NCI-H2171 treated with DMSO at 0.1 percent for 48 hours (cell line): Measurements from ENCODE around the gene PDCL2.
"Not testable (repeated sequence)": the region's sequence is repeated elsewhere in the genome, so short reads cannot be mapped to it uniquely, and the experiment has no call there.

Experiments used
- DNase-seq: peaks from one replicate; lab custom pipeline; 2025; lab: John Stamatoyannopoulos, UW

The PDCL2 gene

DNA sequence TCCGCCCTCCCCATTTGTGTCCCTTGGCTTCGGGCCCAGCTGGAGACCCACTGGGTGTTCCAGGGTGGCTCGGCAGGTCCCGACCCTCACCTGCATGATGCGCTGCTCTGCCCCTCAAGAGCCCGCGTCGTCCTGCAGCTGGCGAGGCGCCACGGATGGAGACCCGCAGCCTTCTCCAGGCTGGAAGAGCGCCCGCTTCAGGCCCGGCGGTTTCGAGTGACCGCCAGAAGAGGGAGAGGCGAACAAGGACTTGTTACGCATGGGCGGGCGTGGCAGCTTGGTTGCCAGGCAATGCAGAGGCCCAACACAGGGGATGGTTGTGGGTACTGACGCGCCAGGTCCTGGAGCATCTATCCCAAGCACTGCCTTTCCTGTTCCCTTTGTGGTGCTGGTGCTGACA, at the start of gene PDCL2:
TSS of gene PDCL2 (minus strand) at position 232 of the 400 bp plus-strand sequence. CDS start at position 96, 136 bp downstream.
- no peak for DNase-seq

- no peak for DNase-seq
Observed at GRCh38 chr4:55637272-55637820, 45.3 kb upstream of the PDCL2 start.

- no peak for DNase-seq
Observed at GRCh38 chr4:55636656-55636999, 44.6 kb upstream of the PDCL2 start.

DNA sequence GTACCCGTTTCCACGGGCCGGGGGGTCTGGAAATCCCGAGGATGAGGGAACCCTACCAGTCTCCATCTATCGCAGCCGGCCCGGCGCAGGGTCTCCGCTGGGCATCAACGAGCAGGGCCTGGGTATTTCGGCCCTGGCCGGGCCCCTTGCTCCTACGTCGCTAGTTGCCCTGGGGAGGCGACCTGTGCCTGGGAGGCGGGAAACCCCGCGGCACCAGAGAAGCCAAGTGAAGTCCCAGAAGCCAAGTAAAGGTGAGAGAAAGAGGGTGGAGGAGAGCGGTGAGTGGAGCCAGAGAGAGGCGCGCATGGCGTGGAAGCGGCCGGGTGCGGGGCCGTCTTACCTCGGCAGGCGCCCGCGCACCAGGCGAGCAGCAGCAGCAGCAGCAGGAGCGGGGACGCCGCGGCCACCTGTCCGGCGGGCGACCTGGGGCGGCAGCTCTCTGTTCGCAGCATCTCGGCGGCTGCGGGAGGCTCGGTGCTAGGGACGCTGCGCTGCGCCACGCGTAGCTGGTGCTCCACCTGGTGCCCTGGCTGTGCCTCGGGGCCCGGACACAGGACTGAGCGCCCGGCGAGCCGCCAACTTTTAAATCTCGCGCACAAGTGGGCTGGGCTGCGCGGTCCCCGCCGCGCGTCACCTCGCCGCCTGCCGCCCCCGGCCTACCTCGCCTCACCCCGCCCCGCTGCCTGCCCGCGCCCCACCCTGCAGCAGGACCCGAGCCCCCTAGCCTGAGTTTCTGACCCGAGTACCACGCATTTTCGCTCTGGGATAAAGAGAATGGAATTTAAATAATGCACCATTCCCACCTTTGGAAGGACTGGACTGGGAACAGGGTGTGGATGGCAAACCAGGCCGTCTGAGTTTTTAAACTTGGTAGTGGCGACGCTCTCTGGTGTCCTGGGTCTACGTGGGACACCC, 44.0 kb upstream of the PDCL2 start, which contains the start of gene NMU:
TSS of gene NMU (minus strand) at position 558 of the 915 bp plus-strand sequence. CDS start at position 452, 106 bp downstream.
- DNase-seq: peak; percentile 59

GRCh38 chr4:55635282-55635681, 43.2 kb upstream of the PDCL2 start:
- DNase-seq: peak; percentile 33

GRCh38 chr4:55634417-55635128, 42.5 kb upstream of the PDCL2 start:
- DNase-seq: peak; percentile 19

- no peak for DNase-seq
Observed at GRCh38 chr4:55633903-55634302, 41.9 kb upstream of the PDCL2 start.

DNA sequence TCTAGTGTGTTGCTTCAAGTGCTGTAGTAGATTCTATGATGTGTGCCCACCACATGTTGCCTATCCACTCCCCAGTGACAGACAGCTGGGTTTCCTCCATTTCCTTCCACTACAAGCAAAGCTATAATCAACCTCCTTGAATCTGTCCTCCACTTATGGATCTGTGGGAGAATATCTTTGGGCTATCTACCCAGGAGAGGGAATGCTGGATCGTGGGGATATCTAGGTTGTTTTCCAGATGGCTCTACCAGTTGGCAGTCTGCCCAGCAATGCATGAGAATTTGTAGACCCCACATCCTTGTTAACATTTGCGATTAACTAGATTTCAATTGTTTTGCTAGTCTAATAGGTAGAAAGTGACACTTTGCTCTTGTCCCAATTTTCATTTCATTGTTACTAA, 33.8 kb upstream of the PDCL2 start:
- no peak for DNase-seq

DNA sequence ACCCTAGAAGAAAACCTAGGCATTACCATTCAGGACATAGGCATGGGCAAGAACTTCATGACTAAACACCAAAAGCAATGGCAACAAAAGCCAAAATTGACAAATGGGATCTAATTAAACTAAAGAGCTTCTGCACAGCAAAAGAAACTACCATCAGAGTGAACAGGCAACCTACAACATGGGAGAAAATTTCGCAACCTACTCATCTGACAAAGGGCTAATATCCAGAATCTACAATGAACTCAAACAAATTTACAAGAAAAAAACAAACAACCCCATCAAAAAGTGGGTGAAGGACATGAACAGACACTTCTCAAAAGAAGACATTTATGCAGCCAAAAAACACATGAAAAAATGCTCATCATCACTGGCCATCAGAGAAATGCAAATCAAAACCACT, 32.0 kb upstream of the PDCL2 start:
- DNase-seq: not testable (repeated sequence)

DNA sequence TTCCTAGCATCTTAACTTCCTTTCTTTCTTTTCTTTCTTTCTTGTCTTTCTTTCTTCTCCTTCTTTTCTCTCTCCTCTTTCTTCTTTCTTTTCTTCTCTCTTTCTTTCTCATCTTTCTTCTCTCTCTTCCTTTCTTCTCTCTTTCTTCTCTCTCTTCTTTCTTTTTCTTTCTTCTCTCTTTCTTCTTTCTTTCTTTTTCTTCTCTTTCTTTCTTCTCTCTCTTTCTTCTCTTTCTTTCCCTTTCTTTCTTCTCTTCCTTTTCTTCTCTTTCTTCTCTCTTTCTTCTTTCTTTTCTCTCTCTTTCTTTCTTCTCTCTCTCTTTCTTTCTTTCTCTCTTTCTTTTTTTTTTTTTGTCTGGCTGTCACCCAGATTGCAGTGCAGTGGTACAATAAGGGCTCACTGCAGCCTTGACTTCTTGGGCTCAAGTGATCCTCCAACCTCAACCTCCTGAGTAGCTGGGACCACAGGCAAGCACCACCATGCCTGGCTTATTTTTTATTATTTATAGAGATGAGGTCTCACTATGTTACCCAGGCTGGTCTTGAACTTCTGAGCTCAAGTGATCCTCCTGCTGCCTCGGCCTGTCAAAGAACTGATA, 26.6 kb upstream of the PDCL2 start:
- DNase-seq: peak; percentile 26

DNA sequence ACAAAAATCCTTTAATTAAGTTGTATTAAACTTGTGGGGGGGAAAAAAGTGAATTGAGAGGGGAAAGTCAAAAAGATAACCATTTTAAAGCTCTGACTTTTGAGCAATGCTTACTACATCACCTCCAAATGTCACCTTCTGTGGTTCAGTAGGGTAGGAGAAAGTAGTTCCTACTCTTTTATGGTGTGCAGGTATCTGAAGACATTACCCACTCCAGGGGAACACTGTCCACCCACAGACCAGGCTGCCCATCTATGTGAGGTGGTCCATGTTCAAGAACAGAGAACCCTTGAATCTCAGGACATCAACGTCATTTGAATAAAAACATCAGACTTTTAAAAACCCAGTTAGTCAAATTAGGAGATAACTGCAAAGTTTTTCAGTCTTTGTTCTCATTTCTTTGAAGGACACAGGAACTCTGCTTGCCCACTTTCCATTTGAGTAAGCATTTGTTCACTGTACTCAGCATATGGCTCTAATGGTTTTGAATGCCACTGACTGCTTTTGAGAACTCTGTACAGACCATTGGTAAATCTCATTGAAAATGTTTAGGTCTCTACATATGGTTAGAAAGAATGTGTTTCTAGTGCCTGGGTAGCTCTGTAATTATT, 25.6 kb upstream of the PDCL2 start:
- DNase-seq: no peak

DNA sequence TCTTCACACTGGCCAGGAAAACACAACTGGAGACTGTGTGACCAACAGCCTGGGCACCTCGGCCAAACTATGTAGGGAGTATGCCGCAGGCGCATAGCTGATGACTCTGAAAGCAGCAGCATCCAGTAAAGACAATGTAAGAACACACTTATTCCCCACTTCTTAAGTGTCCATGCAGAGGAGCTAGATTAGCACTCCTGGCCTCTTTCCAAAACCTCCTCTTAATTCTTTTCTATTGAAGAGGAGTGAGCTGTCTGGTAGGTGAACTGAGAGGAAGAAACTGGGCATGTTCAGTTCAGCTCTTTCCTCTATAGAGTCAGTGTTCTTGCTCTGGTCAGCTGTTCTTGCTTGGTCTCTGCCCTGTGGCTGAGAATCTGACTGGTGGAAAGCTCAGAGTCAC, 23.0 kb upstream of the PDCL2 start:
- no peak for DNase-seq

GRCh38 chr4:55613621-55614020, 21.6 kb upstream of the PDCL2 start:
- DNase-seq: no peak

DNA sequence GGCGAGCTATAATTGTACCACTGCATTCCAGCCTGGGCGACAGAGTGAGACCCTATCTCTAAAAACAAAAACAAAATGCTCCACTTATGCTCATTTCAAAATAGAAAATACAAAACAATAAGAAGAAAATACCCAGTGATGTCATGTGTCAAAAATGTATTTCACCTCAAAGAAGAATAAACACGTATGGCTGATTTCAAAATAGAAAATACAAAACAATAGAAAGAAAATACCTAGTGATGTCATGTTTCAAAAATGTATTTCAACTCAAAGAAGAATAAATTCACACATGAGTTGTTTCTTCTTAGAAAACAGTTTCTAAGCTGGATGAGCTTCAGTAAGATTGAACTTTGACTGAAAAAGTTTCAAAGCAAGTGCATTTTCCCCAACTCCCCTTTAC, 20.3 kb upstream of the PDCL2 start:
- no peak for DNase-seq

DNA sequence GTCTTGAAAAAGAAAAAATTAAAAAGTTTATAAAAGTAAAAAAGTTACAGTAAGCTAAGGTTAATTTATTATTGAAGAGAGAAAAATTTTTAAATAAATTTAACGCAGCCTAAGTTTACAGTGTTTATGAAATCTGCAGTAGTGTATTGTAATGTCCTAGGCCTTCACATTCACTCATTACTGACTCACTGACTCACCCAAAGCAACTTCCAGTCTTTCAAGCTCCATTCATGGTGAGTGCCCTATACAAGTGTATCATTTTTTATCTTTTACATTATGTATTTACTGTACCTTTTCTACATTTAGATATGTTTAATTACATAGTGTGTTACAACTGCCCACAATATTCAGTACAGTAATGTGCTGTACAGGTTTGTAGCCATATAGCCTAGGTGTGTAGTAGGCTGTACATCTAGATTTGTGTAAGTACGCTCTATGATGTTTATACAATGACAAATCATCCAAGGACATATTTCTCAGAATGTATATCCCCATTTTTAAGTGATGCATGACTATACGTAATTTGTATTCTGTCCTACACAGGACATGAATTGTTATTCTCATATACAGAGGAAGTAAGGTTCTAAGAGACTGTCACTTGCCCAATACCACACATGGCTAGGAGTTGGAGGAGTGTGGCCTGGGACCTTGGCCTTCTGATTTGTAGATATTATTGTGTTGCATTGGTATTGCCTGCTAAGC, 19.5 kb upstream of the PDCL2 start:
- no peak for DNase-seq

- DNase-seq: no peak
Observed at GRCh38 chr4:55610381-55610780, 18.3 kb upstream of the PDCL2 start.

- peak; percentile 9 for DNase-seq
Observed at GRCh38 chr4:55609393-55609866, 17.4 kb upstream of the PDCL2 start.

- no peak for DNase-seq
Observed at GRCh38 chr4:55608591-55608990, 16.5 kb upstream of the PDCL2 start.

GRCh38 chr4:55604996-55605395, 13.0 kb upstream of the PDCL2 start:
- no peak for DNase-seq

GRCh38 chr4:55600640-55601039, 8.6 kb upstream of the PDCL2 start:
- DNase-seq: no peak

- no peak for DNase-seq
Observed at GRCh38 chr4:55598641-55599040, 6.6 kb upstream of the PDCL2 start.
